B cell (primary cell): ENCODE data around the gene EYS. TPM values are rescaled to one million over a fixed set of nuclear protein-coding genes. Genes with fewer than 3 reads are reported as not detected.

Experiments
- ATAC-seq: fragments of 200-7000 bp; cut with Tn5 transposase; one replicate; pipeline ENCODE4 v1.10.0; 2021; ENCODE audit warnings: low read depth, mild to moderate bottlenecking, moderate number of reproducible peaks, moderate library complexity
- CTCF ChIA-PET: fragments of 350-600 bp; sonication (Branson Sonifier 250); formaldehyde crosslinking; loops from one replicate; lab custom pipeline; 2021; ENCODE audit warnings: antibody characterized with exemption, inconsistent platforms; lab: Charles Lee
- POLR2A ChIA-PET: fragments of 350-600 bp; sonication (Branson Sonifier 250); formaldehyde crosslinking; loops from one replicate; lab custom pipeline; 2021; ENCODE audit warnings: antibody characterized with exemption; lab: Charles Lee
- DNase-seq: peaks from one replicate; pipeline ENCODE4 v3.0.0; 2013
- H2AFZ ChIP-seq: 2 replicates; pipeline ENCODE4 v1.6.1; 2012; ENCODE audit warnings: mild to moderate bottlenecking, low read depth, low read length; ENCODE audit not compliant: insufficient read depth, poor library complexity, severe bottlenecking
- H3K27ac ChIP-seq, 2 donors: 1 replicate in 1 of 2; 2 replicates in 1 of 2; pipeline ENCODE4 v1.5.1; 2012 to 2013; ENCODE audit warnings: low read length in 2 of 2, mild to moderate bottlenecking in 2 of 2, moderate library complexity in 1 of 2
- H3K27me3 ChIP-seq, 4 experiments: fragments of 200-600 bp in 1 of 4; sonication (generic) in 1 of 4; replicated peaks in 1 of 4; 1 replicate in 2 of 4; 2 replicates in 2 of 4; pipeline versions ENCODE4 v1.6.1 to v1.7.0; 2013 to 2016; ENCODE audit warnings: low read length in 3 of 4, mild to moderate bottlenecking in 2 of 4, mixed read lengths in 1 of 4, moderate library complexity in 1 of 4; ENCODE audit not compliant: insufficient read depth in 4 of 4, control insufficient read depth in 3 of 4; ENCODE audit errors: control extremely low read depth in 1 of 4
- H3K36me3 ChIP-seq, 2 experiments: replicated peaks in 1 of 2; 1 replicate in 1 of 2; 2 replicates in 1 of 2; pipeline versions ENCODE4 v1.6.1 to v1.7.1; 2013; ENCODE audit warnings: low read length in 1 of 2; ENCODE audit not compliant: insufficient read depth in 2 of 2, control insufficient read depth in 1 of 2; ENCODE audit errors: control extremely low read depth in 1 of 2, extremely low read depth in 1 of 2
- H3K4me1 ChIP-seq, 2 donors: fragments of 200-600 bp in 1 of 2; sonication (generic) in 1 of 2; 1 replicate in 1 of 2; 2 replicates in 1 of 2; pipeline versions ENCODE4 v1.5.1 to v1.6.1; 2013 to 2017; ENCODE audit warnings: low read length in 2 of 2; ENCODE audit not compliant: control insufficient read depth in 2 of 2, insufficient read depth in 2 of 2
- H3K4me2 ChIP-seq: replicated peaks from 2 replicates; pipeline ENCODE3; 2012; ENCODE audit warnings: mild to moderate bottlenecking, low read depth, low read length; ENCODE audit not compliant: poor library complexity, severe bottlenecking
- H3K4me3 ChIP-seq, 5 experiments: fragments of 200-600 bp in 1 of 5; sonication (generic) in 1 of 5; 1 replicate in 3 of 5; 2 replicates in 2 of 5; pipeline versions ENCODE4 v1.5.1 to v1.7.0; 2011 to 2016; ENCODE audit warnings: low read length in 4 of 5, mild to moderate bottlenecking in 4 of 5, low read depth in 2 of 5, control low read depth in 1 of 5, moderate library complexity in 1 of 5; ENCODE audit not compliant: insufficient read depth in 1 of 5; ENCODE audit errors: control extremely low read depth in 1 of 5, extremely low read depth in 1 of 5
- H3K79me2 ChIP-seq: fragments of 200-600 bp; sonication (generic); one replicate; pipeline ENCODE4 v1.6.0; 2016; ENCODE audit warnings: low read length; ENCODE audit not compliant: control insufficient read depth, insufficient read depth
- H3K9ac ChIP-seq: fragments of 200-600 bp; sonication (generic); 2 replicates; pipeline ENCODE4 v1.6.1; 2017; ENCODE audit warnings: mild to moderate bottlenecking, low read length, moderate library complexity
- H3K9me3 ChIP-seq, 3 donors: one replicate each; pipeline versions ENCODE4 v1.6.1 to v1.7.1; 2013; ENCODE audit warnings: low read length in 2 of 3; ENCODE audit not compliant: control insufficient read depth in 2 of 3, insufficient read depth in 1 of 3; ENCODE audit errors: control extremely low read depth in 1 of 3
- H4K20me1 ChIP-seq: 2 replicates; pipeline ENCODE4 v1.6.0; 2012; ENCODE audit warnings: mild to moderate bottlenecking, low read length; ENCODE audit not compliant: insufficient read depth, control insufficient read depth, poor library complexity, severe bottlenecking
- H3K27ac Mint-ChIP-seq: one replicate; pipeline ENCODE4 v1.8.0; 2021; ENCODE audit warnings: mixed read lengths
- H3K27me3 Mint-ChIP-seq: one replicate; pipeline ENCODE4 v1.8.0; 2021; ENCODE audit warnings: mixed read lengths
- H3K4me1 Mint-ChIP-seq: one replicate; pipeline ENCODE4 v1.8.0; 2021; ENCODE audit warnings: mixed read lengths
- H3K4me3 Mint-ChIP-seq: one replicate; pipeline ENCODE4 v1.8.0; 2021; ENCODE audit warnings: mixed read lengths
- H3K9me3 Mint-ChIP-seq: one replicate; pipeline ENCODE4 v1.8.0; 2022; ENCODE audit warnings: mixed read lengths; ENCODE audit not compliant: insufficient read depth
- CTCF ChIP-seq: fragments of 200-600 bp; IDR thresholded peaks from one replicate; pipeline ENCODE4 v1.8.0; 2022; ENCODE audit warnings: antibody characterized with exemption, mild to moderate bottlenecking
- EZH2 ChIP-seq: IDR thresholded peaks from 2 replicates; pipeline ENCODE4 v1.6.1; 2012; ENCODE audit warnings: borderline replicate concordance, low read depth, mild to moderate bottlenecking, moderate library complexity, low read length; ENCODE audit not compliant: insufficient read depth, poor library complexity, severe bottlenecking
- WGBS: methylation state at CpG from one replicate; pipeline ENCODE4 v1.1.5; 2013; ENCODE audit warnings: missing lambda C conversion rate; ENCODE audit not compliant: insufficient coverage; 5-methylcytosine and 5-hydroxymethylcytosine counted together
- intact Hi-C: fragments of 100-400 bp; cut with micrococcal nuclease; formaldehyde crosslinking; loops from one replicate; pipeline ENCODE4 v1.10.0; 2022
- polyA plus RNA-seq: library from polyadenylated mRNA; depleted of rRNA; stranded (reverse); fragments of >200 nt; gene quantifications from 2 replicates; pipeline ENCODE4 v1.2.3, GENCODE V29; 2012
- total RNA-seq, 2 donors: library from RNA; stranded (reverse); fragments of 120-200 nt in 1 of 2; gene quantifications; 1 replicate in 1 of 2; 2 replicates in 1 of 2; pipeline versions ENCODE4 v1.2.3 to v1.2.4, GENCODE V29; 2013 to 2022

EYS gene
- total and polyA plus RNA-seq, 2 donors (not counting 1 experiment from before 2014, with no cell fraction given) = not detected

- H3K27me3 ChIP-seq = no peaks in the 10 kb centered on the region
- 100% methylated on average over 2 of the region's 2 CpGs for WGBS
- ATAC-seq (no peak), DNase-seq (no peak)
- no peaks in the 10 kb centered on the region for H4K20me1 ChIP-seq
- no peak overlapping the region for H3K4me2 ChIP-seq
- H3K9ac ChIP-seq = no peak overlapping the region
- POLR2A ChIA-PET = no interaction called here
- H3K27me3 Mint-ChIP-seq = no peaks in the 10 kb centered on the region
- intact Hi-C loops = no loop called here
- TF ChIP-seq EZH2 (no peak), CTCF (no peak)
- H3K4me1 ChIP-seq = no peaks in the 10 kb centered on the region
- no peak overlapping the region for H3K4me3 Mint-ChIP-seq
- CTCF ChIA-PET = no interaction called here
- no peak overlapping the region for H3K27ac Mint-ChIP-seq
- no peaks in the 10 kb centered on the region for H3K9me3 Mint-ChIP-seq
- H3K4me3 ChIP-seq = no peak overlapping the region
- no peak overlapping the region for H2AFZ ChIP-seq
- H3K4me1 Mint-ChIP-seq = no peaks in the 10 kb centered on the region
- no peaks in the 10 kb centered on the region for H3K36me3 ChIP-seq
- no peaks in the 10 kb centered on the region for H3K79me2 ChIP-seq
- H3K27ac ChIP-seq = no peak overlapping the region
- peaks cover 0 to 4% (median 0%) of the 10 kb centered on the region in 3 donors for H3K9me3 ChIP-seq
Measured at GRCh38 chr6:64504503-64504902, 1202.5 kb downstream of the EYS start.

- Histone ChIP-seq H2AFZ (no peak overlapping the region), H3K4me3 (no peak overlapping the region), H3K4me2 (no peak overlapping the region), H3K27me3 (no peaks in the 10 kb centered on the region), H3K79me2 (no peaks in the 10 kb centered on the region), H3K9me3 (peaks cover 0 to 4% (median 0%) of the 10 kb centered on the region in 3 donors), H3K36me3 (no peaks in the 10 kb centered on the region), H3K4me1 (no peaks in the 10 kb centered on the region), H3K27ac (no peak overlapping the region), H4K20me1 (no peaks in the 10 kb centered on the region), H3K9ac (no peak overlapping the region)
- Mint-ChIP-seq H3K9me3 (no peaks in the 10 kb centered on the region), H3K4me1 (no peaks in the 10 kb centered on the region), H3K27ac (no peak overlapping the region), H3K4me3 (no peak overlapping the region), H3K27me3 (no peaks in the 10 kb centered on the region)
- DNase-seq = no peak
- intact Hi-C loops = no loop called here
- ChIA-PET CTCF (no interaction called here), POLR2A (no interaction called here)
- WGBS = no CpG with 5 or more reads among the region's 2 CpGs
- no peak for ATAC-seq
- TF ChIP-seq EZH2 (no peak), CTCF (no peak)
Measured at GRCh38 chr6:64502801-64503200, 1204.2 kb downstream of the EYS start.
